ENCODE data around the gene RUBCNL.
A peak's percentile ranks its signal among the peaks of the same experiment; 100 is the strongest.
"Not testable (repeated sequence)": the region's sequence is repeated elsewhere in the genome, so short reads cannot be mapped to it uniquely, and the experiment has no call there.

Gene RUBCNL

DNA sequence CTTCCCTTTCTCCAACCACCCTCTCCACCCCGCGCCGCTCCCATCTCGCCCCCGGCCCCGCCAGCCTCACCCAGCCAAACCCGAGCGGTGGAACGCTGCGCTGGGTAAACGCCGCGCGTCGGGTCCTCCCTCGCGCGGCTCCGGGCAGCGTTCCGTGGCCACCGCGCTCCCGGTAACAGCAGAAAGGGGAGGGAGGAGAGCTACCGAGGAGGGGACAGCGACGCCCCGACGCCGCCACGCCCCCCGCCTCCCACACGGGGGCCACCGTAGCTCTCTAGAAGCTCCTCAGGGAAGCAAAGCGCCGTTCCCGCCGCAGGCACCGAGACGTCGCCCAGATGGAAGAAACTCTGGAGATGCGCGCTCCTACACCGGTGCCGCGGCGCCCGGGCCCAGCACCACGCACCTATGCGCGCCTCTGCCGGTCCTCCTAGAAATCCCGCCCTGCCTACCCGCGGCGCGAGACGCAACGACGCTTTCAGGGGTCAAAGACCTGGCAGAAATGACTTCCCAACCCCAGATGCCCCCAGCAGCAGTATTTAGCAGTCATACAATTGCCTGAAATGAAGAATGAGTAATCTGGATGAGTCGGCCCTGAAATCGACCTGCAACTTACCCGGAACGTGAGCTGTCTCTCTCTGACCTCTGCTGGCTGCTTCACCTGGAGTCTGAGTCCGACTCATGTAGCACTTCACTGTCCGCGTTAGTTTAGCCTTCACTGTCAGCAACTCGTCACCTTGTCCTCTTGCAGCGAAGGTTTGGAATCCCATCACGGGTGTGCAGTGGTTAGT lies at the start of gene RUBCNL:
RUBCNL (minus strand) TSS at position 189 of the 788 bp plus-strand sequence. CDS start 14,777 bp downstream, outside the sequence.
- peak; percentile 26 to 38 for DNase-seq (ENCODE audit: low read depth in 2 of 2)

DNA sequence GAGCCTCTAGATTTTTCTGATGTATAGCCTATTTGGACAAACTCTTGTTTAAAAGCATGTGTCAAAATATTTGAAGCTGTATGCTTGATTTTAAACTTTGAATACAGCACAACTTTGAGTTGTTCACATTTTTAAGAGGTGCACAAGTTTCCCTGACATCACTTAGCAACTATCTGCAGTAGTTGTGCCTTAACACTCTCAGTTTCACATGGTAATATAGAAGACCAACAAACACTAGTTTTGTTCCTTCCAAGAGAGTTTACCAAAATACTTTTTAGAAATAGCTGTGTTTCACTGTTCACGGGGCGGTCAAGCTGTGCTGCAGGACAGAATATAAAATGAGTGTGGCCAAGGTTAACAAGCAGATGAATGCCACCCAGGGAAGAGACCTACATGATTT lies 42.5 kb upstream of the RUBCNL start:
- DNase-seq (ENCODE audit: low read depth in 2 of 2) = not testable (repeated sequence)

- DNase-seq (ENCODE audit: low read depth in 2 of 2) = no peak
Observed at GRCh38 chr13:46405457-46405856, 18.4 kb upstream of the RUBCNL start.

DNA sequence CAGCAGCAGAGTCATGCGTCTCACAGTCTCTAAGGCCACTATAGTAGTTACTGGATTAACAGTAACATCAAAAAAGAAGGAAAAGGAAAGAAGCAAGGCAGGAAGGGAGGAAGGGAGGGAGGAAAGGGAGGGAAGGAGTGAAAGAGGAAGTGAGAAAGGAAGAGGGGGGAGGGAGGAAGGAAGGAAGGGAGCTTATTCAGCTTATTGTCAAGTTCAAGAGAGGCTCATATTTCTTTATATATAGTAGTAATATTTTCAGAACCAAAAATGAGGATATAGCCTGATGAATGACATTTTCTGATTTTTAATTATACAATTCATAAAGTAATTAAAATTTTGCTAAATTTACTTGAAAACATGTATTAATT lies 17.7 kb upstream of the RUBCNL start:
- DNase-seq (ENCODE audit: low read depth in 2 of 2) = no peak

DNA sequence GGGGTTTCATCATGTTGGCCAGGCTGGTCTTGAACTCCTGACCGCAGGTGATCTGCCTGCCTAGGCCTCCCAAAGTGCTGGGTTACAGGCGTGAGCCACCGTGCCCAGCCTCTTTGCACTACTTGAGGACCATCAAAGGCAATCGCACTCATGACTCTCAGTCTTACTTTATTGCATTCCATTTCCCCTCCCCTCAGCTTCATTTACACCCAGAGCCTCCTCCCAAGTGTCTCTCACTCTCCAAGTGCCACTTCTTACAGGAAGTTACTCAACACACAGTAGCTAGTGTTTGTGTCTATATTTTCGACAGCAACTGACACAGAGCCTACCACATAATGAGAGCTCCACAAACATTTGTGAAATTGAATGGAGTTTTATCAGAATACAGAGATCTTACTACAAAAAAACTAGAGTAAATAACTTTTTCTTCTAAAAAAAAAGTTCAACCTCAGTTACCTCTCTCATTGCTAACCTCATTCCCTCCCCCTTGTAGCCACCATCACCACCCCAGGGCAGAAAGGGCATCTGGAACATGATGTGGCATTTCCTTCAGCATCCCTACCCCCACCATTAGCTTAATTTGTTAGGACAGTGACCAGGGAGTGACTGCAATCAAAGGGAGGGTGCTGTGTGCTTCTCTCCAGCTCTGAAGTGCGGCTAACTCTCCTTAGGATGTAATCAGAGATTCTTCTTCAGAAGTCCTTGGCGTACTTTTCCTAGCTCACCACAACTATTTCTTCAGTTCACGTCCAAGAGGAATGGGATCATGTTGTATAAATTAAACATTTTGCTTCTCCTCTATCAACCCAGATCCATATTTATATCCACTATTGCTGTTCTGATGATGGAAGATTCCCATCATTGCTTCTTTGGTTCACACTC lies 17.0 kb upstream of the RUBCNL start:
- DNase-seq (ENCODE audit: low read depth in 2 of 2) = no peak

DNA sequence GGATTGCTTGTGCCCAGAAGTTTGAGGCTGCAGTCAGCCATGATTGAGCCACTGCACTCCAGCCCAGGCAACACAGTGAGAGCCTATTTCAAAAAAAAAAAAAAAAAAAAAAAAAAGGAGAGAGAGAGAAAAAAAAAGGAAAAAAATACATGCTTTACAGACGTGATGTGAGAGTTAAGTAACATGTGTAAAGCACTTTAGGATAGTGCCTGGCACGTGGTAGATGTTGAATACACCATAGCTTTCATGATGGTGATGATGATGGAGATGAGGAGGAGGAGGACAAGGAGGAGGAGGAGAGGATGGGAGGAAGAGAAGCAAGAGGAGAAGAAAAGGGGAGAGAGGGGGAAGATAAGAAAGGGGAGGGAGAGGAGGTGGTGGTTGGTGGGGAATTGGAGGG lies 15.1 kb upstream of the RUBCNL start:
- no peak for DNase-seq (ENCODE audit: low read depth in 2 of 2)

DNA sequence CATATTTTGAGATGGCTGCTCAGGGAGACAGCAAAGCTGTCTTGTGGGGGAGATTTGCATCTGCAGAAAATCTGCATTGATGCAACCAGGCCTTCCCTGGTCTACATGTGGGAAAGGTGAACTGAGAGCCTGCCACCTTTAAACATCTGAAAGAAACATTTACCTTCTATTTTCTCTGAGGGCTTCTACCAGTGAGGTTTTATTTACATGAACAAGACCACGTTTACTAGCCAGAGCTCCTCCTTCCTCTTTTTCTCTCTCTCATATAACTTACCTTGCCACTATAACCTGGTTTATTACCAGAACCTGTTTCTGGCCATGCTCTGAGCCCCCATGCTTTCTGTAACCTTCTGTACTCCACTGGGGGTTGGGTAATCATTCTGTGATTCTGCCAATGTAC lies 14.4 kb upstream of the RUBCNL start:
- DNase-seq (ENCODE audit: low read depth in 2 of 2) = no peak

DNA sequence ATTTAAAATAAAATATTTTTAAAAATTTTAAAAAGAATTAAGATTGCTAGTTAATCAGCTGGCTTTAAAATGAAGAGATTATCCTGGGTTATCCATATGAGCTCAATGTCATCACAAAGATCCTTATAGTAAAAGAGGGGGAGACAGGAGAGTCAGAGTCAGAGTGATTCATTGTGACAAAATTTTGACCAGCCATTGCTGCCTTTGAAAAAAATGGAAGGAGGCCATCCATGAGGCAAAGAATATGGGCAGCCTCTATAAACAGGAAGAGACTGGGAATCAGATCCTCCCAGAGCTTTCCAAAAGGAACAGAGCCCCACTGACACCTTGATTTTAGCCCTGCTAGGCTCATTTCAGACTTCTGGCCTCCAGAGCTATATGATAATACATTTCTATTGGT lies 9.3 kb upstream of the RUBCNL start:
- no peak for DNase-seq (ENCODE audit: low read depth in 2 of 2)

- no peak for DNase-seq (ENCODE audit: low read depth in 2 of 2)
Observed at GRCh38 chr13:46392967-46393366, 5.9 kb upstream of the RUBCNL start.

- no peak for DNase-seq (ENCODE audit: low read depth in 2 of 2)
Observed at GRCh38 chr13:46389457-46390451, 2.7 kb upstream of the RUBCNL start.

- no peak for DNase-seq (ENCODE audit: low read depth in 2 of 2)
Observed at GRCh38 chr13:46388846-46389245, 1.8 kb upstream of the RUBCNL start.

DNA sequence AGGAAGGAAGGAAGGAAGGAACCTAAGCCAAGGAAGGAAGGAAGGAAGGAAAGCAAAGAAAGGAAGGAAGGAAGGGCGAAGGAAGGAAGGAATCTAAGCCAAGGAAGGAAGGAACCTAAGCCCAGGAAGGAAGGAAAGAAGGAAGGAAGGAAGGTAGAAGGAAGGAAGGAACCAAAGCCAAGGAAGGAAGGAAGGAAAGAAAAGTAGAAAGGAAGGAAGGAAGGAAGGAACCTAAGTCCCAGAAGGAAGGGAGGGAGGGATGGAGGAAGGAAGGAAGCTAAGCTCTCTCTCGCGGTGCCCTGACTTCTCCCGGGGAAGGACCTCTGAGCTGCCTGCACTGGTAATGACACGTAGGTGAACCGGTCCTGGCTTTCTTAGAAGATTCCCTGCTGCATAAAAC lies 1.3 kb upstream of the RUBCNL start:
- DNase-seq (ENCODE audit: low read depth in 2 of 2) = no peak

- DNase-seq (ENCODE audit: low read depth in 2 of 2) = no peak
Observed at GRCh38 chr13:46386392-46387063, 524 bp downstream of the RUBCNL start.

DNA sequence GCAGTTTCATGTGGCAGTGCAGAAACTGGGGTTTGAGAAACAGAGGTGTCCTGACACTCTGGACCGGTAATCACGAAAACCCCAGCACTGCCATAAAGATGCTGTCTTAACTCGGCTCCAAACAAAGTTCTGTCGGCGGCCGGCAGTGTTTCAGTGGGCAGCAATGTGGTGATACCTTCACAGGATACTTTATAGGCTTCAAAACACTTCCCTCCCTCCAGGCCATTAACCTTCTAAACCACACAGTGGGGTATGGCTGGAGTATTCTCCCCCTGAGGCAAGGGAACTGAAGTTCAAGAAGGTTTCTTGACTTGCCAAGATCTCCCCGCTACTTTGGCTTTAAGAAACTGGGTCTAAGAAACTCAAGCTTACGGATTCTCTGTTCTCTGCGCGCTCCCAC lies 1.1 kb downstream of the RUBCNL start:
- no peak for DNase-seq (ENCODE audit: low read depth in 2 of 2)

- DNase-seq (ENCODE audit: low read depth in 2 of 2) = no peak
Observed at GRCh38 chr13:46383383-46383782, 3.7 kb downstream of the RUBCNL start.

GRCh38 chr13:46382224-46382623 lies 4.8 kb downstream of the RUBCNL start:
- DNase-seq (ENCODE audit: low read depth in 2 of 2) = no peak

- no peak for DNase-seq (ENCODE audit: low read depth in 2 of 2)
Observed at GRCh38 chr13:46380242-46380641, 6.8 kb downstream of the RUBCNL start.

DNA sequence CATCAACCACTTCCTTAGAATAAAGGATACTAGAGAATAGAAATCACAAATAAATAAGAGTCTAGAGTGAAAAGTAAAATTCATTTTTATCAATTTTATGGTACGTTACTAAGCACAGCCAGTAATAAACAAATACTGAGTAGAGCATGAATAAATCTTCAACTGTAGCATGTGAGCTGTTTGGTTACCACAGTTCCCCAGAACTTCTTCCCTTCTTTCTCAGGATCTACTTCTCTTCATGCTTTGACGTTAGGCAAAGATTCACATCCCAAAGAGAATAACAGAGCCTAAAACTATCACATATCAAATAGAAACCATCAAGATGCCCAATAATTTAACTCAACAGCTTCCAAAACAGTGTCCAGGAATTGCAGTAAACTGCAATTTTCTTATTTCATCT lies 7.4 kb downstream of the RUBCNL start:
- DNase-seq (ENCODE audit: low read depth in 2 of 2) = no peak

GRCh38 chr13:46378411-46378810 lies 8.6 kb downstream of the RUBCNL start:
- no peak for DNase-seq (ENCODE audit: low read depth in 2 of 2)

DNA sequence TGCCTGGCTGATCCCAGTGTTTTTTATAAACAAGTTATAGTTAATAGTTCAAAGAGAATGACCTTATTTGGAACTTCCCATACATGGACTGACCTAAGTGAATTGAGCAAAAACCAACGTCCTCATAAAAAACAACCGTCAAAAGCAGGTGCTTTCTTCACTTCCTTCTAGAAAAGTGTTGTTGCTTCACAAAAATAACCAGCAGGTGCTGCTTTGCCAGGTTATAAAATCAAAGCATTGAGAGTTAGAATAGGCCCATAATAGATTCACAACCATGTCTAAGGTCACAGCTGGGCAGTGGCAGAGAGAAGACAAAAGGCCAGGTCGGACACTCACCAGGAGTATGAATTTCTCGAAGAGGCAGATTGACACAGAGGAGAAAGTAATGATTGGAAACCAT lies 9.5 kb downstream of the RUBCNL start:
- DNase-seq (ENCODE audit: low read depth in 2 of 2) = no peak

DNA sequence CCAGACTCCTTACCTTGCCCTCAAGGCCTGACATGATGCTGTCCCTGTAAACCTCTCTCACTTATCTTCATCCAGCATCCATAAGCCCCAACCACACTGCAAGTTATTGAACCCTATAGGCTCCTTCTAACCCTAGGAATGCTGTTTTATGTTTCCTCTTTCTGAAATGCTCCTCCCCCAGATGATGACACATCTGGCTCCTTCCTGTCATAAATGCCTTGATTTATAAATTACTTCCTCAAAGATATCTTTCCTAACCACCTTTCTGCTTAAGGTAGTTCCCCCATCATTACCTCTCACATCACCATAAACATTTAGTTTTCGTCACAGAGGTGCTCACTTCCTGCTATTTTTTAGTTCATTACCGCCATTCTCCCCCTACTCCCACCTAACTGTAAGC lies 12.3 kb downstream of the RUBCNL start:
- no peak for DNase-seq (ENCODE audit: low read depth in 2 of 2)
